ENCODE results near the gene POLD4. TPM values are rescaled to one million over a fixed set of nuclear protein-coding genes. Genes with fewer than 3 reads are reported as not detected.

The POLD4 gene
- total and polyA plus RNA-seq, 2 of the 13 experiments (the other 11 are each of a cell fraction or from before 2014, with no cell fraction given): 10.5 to 27.4 TPM

DNA sequence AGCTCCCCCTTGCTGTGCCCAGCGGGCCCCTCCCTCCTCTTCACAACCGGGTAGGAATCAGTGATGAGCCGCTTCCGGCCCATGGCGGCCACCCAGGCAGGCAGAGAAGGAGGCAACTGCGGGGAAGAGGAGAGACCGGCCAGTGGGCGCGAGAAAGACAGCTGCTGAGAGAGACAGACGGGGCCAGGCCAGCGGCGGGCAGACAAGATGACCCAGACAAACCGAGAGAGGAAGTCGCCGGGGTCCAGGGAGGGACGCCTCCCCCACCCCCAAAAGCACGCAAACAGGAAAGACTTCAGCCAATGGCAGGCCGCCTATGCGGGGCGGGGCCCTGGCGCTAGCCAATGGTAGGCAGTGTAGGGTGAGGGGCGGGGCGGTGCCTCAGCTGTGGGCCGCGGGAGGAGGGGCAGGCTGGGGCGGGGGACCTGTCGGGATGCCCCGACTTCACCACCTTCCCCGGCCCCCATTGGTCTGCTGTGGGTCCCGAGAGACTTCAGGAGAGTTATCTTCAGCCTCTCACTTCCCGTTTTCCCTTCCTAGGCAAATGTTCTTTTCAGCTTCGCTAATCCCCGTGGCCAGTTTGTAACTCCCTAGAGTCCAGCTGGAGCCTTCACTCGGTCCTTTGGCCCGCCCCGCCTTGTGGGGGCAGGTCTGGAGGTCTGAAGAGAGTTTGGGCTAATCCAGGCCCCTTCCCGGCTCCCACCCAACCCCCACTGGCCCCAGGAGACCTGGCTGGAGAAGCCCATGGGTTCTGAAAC, at the start of gene POLD4 (continued):
- no peak for TF ChIP-seq U2AF1 (optimal IDR thresholded peaks at IDR 0.05; ENCODE audit: low read depth, low read length)
- TF ChIP-seq, protein P1, sequence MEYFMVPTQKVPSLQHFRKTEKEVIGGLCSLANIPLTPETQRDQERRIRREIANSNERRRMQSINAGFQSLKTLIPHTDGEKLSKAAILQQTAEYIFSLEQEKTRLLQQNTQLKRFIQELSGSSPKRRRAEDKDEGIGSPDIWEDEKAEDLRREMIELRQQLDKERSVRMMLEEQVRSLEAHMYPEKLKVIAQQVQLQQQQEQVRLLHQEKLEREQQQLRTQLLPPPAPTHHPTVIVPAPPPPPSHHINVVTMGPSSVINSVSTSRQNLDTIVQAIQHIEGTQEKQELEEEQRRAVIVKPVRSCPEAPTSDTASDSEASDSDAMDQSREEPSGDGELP (IDR thresholded peaks at IDR 0.05; ENCODE audit: borderline replicate concordance, low read depth): peak; percentile 93
- TF ChIP-seq, protein P2, sequence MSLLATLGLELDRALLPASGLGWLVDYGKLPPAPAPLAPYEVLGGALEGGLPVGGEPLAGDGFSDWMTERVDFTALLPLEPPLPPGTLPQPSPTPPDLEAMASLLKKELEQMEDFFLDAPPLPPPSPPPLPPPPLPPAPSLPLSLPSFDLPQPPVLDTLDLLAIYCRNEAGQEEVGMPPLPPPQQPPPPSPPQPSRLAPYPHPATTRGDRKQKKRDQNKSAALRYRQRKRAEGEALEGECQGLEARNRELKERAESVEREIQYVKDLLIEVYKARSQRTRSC (CRISPR knock-in tag; IDR thresholded peaks at IDR 0.05; ENCODE audit: low read depth): no peak
- TF ChIP-seq, protein P3, sequence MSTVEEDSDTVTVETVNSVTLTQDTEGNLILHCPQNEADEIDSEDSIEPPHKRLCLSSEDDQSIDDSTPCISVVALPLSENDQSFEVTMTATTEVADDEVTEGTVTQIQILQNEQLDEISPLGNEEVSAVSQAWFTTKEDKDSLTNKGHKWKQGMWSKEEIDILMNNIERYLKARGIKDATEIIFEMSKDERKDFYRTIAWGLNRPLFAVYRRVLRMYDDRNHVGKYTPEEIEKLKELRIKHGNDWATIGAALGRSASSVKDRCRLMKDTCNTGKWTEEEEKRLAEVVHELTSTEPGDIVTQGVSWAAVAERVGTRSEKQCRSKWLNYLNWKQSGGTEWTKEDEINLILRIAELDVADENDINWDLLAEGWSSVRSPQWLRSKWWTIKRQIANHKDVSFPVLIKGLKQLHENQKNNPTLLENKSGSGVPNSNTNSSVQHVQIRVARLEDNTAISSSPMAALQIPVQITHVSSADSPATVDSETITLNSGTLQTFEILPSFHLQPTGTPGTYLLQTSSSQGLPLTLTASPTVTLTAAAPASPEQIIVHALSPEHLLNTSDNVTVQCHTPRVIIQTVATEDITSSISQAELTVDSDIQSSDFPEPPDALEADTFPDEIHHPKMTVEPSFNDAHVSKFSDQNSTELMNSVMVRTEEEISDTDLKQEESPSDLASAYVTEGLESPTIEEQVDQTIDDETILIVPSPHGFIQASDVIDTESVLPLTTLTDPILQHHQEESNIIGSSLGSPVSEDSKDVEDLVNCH (CRISPR knock-in tag; IDR thresholded peaks at IDR 0.05): no peak
- TF ChIP-seq FOSL2 (CRISPR knock-in tag; IDR thresholded peaks at IDR 0.05): peak; percentile 10; the same call in 1 of the 2 replicates
- no peak for TF ChIP-seq FOXA1 (IDR thresholded peaks at IDR 0.05)
- TF ChIP-seq FOXA1 (CRISPR knock-in tag; IDR thresholded peaks at IDR 0.05): no peak
- TF ChIP-seq ZNF550 (CRISPR knock-in tag; IDR thresholded peaks at IDR 0.05; ENCODE audit: borderline replicate concordance): no peak
- TF ChIP-seq ARID2 (CRISPR knock-in tag; IDR thresholded peaks at IDR 0.05; ENCODE audit: borderline replicate concordance): no peak
- 0 out of 2 replicates have a peak, but pooled peaks have one; percentile 4 for TF ChIP-seq REXO4 (CRISPR knock-in tag; IDR thresholded peaks at IDR 0.05; ENCODE audit: borderline replicate concordance)
- TF ChIP-seq, protein P4, sequence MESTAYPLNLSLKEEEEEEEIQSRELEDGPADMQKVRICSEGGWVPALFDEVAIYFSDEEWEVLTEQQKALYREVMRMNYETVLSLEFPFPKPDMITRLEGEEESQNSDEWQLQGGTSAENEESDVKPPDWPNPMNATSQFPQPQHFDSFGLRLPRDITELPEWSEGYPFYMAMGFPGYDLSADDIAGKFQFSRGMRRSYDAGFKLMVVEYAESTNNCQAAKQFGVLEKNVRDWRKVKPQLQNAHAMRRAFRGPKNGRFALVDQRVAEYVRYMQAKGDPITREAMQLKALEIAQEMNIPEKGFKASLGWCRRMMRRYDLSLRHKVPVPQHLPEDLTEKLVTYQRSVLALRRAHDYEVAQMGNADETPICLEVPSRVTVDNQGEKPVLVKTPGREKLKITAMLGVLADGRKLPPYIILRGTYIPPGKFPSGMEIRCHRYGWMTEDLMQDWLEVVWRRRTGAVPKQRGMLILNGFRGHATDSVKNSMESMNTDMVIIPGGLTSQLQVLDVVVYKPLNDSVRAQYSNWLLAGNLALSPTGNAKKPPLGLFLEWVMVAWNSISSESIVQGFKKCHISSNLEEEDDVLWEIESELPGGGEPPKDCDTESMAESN (CRISPR knock-in tag; conservative IDR thresholded peaks at IDR 0.05): no peak
- no peak for TF ChIP-seq KLF9 (CRISPR knock-in tag; IDR thresholded peaks at IDR 0.05; ENCODE audit: low read depth)
- no peak for TF ChIP-seq ZNF879 (CRISPR knock-in tag; IDR thresholded peaks at IDR 0.05)
- no peak; the same call in 1 of the 2 replicates for TF ChIP-seq ZNF343 (CRISPR knock-in tag; IDR thresholded peaks at IDR 0.05)
- TF ChIP-seq ZNF20 (CRISPR knock-in tag; IDR thresholded peaks at IDR 0.05): no peak
- no peak for TF ChIP-seq FOXJ3 (CRISPR knock-in tag; IDR thresholded peaks at IDR 0.05; ENCODE audit: borderline replicate concordance)
- peak; percentile 41; the same call in 1 of the 2 replicates for TF ChIP-seq ERF (CRISPR knock-in tag; IDR thresholded peaks at IDR 0.05)
- TF ChIP-seq RORA (CRISPR knock-in tag; IDR thresholded peaks at IDR 0.05): no peak
- no peak for TF ChIP-seq MED13 (CRISPR knock-in tag; IDR thresholded peaks at IDR 0.05)
- TF ChIP-seq REL (CRISPR knock-in tag; conservative IDR thresholded peaks at IDR 0.05): no peak
